Activated T-cell treated with anti-CD3 and anti-CD28 coated beads, Interleukin-2, amount 50 U/mL, for 24 hours (primary cell): ENCODE measurements around the gene MMP13.

Experiments
- DNase-seq: peaks from one replicate; pipeline ENCODE4 v3.0.0-alpha.2; 2020
- H3K27ac Mint-ChIP-seq: 2 replicates; pipeline ENCODE4 v1.8.0; 2020; ENCODE audit warnings: mild to moderate bottlenecking, mixed read lengths
- H3K27me3 Mint-ChIP-seq: 2 replicates; pipeline ENCODE4 v1.8.0; 2020; ENCODE audit warnings: mixed read lengths
- H3K36me3 Mint-ChIP-seq: 2 replicates; pipeline ENCODE4 v1.8.0; 2020; ENCODE audit warnings: low read depth, mixed read lengths
- H3K4me1 Mint-ChIP-seq: 2 replicates; pipeline ENCODE4 v1.8.0; 2020; ENCODE audit warnings: low read depth, mixed read lengths
- H3K4me3 Mint-ChIP-seq: 2 replicates; pipeline ENCODE4 v1.8.0; 2020; ENCODE audit warnings: mild to moderate bottlenecking, moderate library complexity, mixed read lengths
- H3K9me3 Mint-ChIP-seq: 2 replicates; pipeline ENCODE4 v1.8.0; 2020; ENCODE audit warnings: mixed read lengths

The MMP13 gene

DNA sequence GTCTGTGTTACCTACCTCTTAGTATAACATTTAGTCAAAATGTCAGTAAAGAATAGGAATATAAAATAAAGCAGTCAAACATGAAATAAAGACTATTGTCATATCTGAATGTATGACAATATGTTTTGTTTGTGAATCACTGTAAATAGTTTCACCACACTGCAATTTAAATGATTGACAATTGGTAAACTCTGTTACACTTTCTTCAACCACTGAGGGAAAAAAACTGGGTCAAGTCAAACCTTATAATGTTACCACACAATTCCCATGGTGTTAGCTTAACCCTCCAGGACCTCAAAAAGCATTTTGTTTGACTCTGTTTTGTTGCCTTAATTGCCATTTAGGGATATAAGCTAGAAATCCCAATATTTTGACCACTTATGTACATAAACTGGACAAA, 10.5 kb upstream of the MMP13 start:
- H3K4me3 Mint-ChIP-seq: no peak overlapping the region
- H3K36me3 Mint-ChIP-seq: no peaks in the 10 kb centered on the region
- no peaks in the 10 kb centered on the region for H3K9me3 Mint-ChIP-seq
- no peaks in the 10 kb centered on the region for H3K4me1 Mint-ChIP-seq
- no peak overlapping the region for H3K27ac Mint-ChIP-seq
- no peak for DNase-seq
- H3K27me3 Mint-ChIP-seq: peaks cover 16% of the 10 kb centered on the region

DNA sequence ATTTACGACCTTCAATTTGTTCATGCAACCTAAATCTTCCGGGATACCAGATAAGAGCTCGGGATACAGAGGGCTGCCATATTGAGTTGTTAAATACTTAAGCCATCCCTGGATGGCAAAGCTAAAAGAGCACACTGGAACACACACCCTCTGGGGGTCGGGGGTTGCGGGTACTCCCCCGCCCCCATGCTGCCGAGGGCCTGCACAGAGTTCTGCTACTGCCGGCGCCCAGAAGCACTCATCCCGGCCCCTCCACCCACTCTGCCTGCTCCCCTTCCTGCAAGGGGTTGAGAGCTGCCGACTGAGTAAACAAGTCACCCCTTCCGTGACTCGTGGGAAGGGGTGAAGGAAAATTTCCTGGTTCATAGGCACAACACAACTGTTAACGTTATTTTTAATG, 9.3 kb upstream of the MMP13 start:
- H3K27me3 Mint-ChIP-seq: peaks cover 4% of the 10 kb centered on the region
- H3K36me3 Mint-ChIP-seq: no peaks in the 10 kb centered on the region
- H3K4me3 Mint-ChIP-seq: no peak overlapping the region
- no peak for DNase-seq
- H3K4me1 Mint-ChIP-seq: no peaks in the 10 kb centered on the region
- no peak overlapping the region for H3K27ac Mint-ChIP-seq
- no peaks in the 10 kb centered on the region for H3K9me3 Mint-ChIP-seq

- no peak for DNase-seq
- no peaks in the 10 kb centered on the region for H3K36me3 Mint-ChIP-seq
- H3K4me1 Mint-ChIP-seq: no peaks in the 10 kb centered on the region
- no peaks in the 10 kb centered on the region for H3K9me3 Mint-ChIP-seq
- H3K27me3 Mint-ChIP-seq: peaks cover 11% of the 10 kb centered on the region
- no peak overlapping the region for H3K4me3 Mint-ChIP-seq
- no peak overlapping the region for H3K27ac Mint-ChIP-seq
Measured at GRCh38 chr11:102957953-102958352, 2.4 kb upstream of the MMP13 start.

DNA sequence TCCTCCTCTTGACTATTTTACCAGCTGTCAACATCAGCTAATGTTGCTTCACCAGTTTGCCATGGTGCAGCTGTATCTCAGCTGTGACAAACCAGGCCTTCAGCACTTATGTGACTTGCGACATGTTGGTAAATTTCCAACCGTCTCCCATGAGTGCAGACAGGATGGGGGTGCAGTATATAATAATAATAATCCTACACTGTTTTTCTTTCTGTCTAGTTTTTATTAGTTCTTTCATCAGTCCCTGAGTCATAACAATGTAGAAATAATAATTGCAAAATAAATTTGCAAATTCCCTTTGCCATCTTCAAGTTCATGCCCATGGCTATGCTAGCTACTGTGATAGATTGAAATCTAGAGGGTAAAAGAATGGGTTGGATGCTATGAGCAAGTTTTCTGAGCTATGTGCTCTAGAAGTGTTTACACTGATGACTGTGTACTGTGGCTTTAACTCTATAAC, 4.9 kb downstream of the MMP13 start:
- Mint-ChIP-seq H3K27ac (no peak overlapping the region), H3K4me3 (no peak overlapping the region), H3K27me3 (peaks cover 4% of the 10 kb centered on the region), H3K4me1 (no peaks in the 10 kb centered on the region), H3K36me3 (no peaks in the 10 kb centered on the region), H3K9me3 (no peaks in the 10 kb centered on the region)
- DNase-seq: no peak

DNA sequence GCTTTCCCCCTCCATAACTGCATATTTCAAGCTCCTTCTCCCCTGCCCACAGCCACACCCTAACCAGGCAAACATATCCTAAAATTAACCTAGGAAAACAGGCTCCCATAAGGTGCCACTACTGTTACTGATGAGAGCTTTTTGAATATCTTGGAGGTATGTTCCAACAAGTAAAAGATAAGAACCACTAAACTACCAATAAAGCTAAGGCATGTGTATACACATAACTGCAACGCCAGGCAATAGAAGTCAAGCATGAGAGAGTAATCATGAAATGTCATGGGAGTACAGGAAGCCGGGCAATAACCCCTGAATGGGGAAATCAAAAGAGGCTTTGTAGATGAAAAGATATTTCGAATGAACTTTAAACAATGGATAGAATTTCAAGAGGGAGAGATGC, 9.3 kb downstream of the MMP13 start:
- H3K9me3 Mint-ChIP-seq: no peaks in the 10 kb centered on the region
- H3K27me3 Mint-ChIP-seq: peaks cover 1% of the 10 kb centered on the region
- no peak for DNase-seq
- no peak overlapping the region for H3K27ac Mint-ChIP-seq
- H3K4me3 Mint-ChIP-seq: no peak overlapping the region
- H3K36me3 Mint-ChIP-seq: no peaks in the 10 kb centered on the region
- H3K4me1 Mint-ChIP-seq: peaks cover 2% of the 10 kb centered on the region

DNA sequence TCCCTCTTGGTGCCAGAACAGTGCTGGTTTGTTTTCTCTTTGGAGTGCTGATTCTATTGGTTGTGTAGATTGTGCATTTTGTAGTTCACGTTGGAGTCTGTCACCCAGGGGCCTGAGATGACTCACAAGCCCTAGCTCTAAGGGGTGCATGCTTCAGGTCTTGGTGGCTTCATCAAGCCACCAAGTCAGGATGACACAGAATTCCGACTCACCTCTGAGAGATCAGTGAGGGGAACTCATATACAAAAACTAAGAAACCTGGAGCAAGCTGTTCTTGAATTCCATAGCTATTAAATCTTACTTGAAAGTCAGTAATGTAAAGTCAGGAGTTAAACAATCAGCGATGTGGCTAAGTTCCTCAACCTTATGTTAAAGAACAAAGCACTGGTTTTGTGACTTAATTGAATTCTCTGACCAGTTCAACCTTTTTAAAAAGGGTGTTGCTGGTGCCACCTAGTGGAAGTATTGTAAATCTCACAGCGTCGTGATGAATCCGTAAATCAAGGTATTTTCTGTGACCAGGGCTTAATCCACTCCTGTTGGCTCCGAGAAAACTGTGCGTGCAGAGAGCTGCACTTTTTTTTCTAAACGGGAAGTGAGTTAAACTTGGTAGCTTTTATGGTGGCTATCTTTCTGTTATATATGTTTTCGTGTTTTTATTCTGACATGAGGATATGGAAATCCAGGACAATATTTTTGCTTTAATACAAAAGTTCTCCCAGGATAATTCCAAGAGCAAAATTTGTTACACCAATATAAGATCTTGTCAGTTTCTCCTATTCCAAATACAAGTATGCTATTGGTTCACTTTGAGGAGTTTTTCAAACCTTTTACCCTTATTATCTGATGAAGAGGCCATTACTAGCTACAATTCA, 14.6 kb downstream of the MMP13 start:
- Mint-ChIP-seq H3K36me3 (no peaks in the 10 kb centered on the region), H3K4me3 (no peak overlapping the region), H3K27me3 (peaks cover 9% of the 10 kb centered on the region), H3K4me1 (peaks cover 4% of the 10 kb centered on the region), H3K9me3 (no peaks in the 10 kb centered on the region), H3K27ac (no peak overlapping the region)
- DNase-seq: no peak

- Mint-ChIP-seq H3K27me3 (peaks cover 25% of the 10 kb centered on the region), H3K9me3 (no peaks in the 10 kb centered on the region), H3K27ac (no peak overlapping the region), H3K4me1 (peaks cover 4% of the 10 kb centered on the region), H3K4me3 (no peak overlapping the region), H3K36me3 (no peaks in the 10 kb centered on the region)
- DNase-seq: no peak
Measured at GRCh38 chr11:102936864-102937509, 18.5 kb downstream of the MMP13 start.

GRCh38 chr11:102935514-102935913, 20.0 kb downstream of the MMP13 start:
- Mint-ChIP-seq H3K4me1 (no peaks in the 10 kb centered on the region), H3K36me3 (no peaks in the 10 kb centered on the region), H3K9me3 (no peaks in the 10 kb centered on the region), H3K27me3 (peaks cover 19% of the 10 kb centered on the region), H3K27ac (no peak overlapping the region), H3K4me3 (no peak overlapping the region)
- DNase-seq: no peak

- no peaks in the 10 kb centered on the region for H3K36me3 Mint-ChIP-seq
- no peaks in the 10 kb centered on the region for H3K4me1 Mint-ChIP-seq
- no peak for DNase-seq
- H3K27ac Mint-ChIP-seq: no peak overlapping the region
- no peak overlapping the region for H3K4me3 Mint-ChIP-seq
- H3K27me3 Mint-ChIP-seq: peaks cover 19% of the 10 kb centered on the region
- no peaks in the 10 kb centered on the region for H3K9me3 Mint-ChIP-seq
Measured at GRCh38 chr11:102934735-102935134, 20.8 kb downstream of the MMP13 start.

DNA sequence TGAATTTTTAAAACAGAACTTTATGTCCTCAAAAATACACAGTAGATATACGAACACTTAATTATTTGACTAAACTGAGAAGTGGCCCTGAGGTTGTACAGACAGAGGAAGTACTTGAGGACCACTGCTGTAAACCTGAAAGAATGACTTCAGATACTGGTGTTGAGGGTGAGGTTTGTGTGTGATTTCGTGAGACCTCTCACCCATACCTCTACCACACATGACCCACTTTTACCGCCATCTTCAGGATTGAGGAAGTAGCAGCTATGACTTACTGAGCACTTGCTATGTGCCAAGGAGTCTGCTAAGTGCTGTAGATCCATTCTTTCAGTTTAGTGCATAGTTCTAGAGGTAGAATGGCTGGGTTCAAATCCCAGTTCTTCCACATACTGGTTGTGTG, 21.9 kb downstream of the MMP13 start:
- no peaks in the 10 kb centered on the region for H3K4me1 Mint-ChIP-seq
- no peak overlapping the region for H3K4me3 Mint-ChIP-seq
- H3K27me3 Mint-ChIP-seq: peaks cover 19% of the 10 kb centered on the region
- H3K27ac Mint-ChIP-seq: no peak overlapping the region
- no peak for DNase-seq
- H3K36me3 Mint-ChIP-seq: no peaks in the 10 kb centered on the region
- no peaks in the 10 kb centered on the region for H3K9me3 Mint-ChIP-seq

DNA sequence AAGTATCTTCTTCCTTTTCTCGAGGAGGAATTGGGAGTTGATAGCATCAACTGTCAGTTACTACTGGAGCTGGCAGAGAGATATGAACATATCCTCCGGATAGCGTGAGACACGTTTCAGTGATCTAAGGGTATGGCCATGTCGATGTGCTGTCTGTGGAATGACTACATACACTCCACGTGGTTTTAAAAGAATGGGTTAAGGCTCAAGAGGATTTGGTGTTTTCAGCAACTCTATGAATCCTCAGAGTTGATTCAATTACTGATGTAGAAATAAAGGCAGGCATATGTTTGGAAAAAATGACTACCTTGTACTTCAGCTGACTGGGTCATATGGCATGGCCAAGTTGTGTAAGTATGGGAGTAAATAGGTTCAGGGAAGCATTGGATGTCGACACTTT, 22.9 kb downstream of the MMP13 start:
- no peak for DNase-seq
- peaks cover 19% of the 10 kb centered on the region for H3K27me3 Mint-ChIP-seq
- H3K36me3 Mint-ChIP-seq: no peaks in the 10 kb centered on the region
- H3K27ac Mint-ChIP-seq: no peak overlapping the region
- no peaks in the 10 kb centered on the region for H3K4me1 Mint-ChIP-seq
- no peak overlapping the region for H3K4me3 Mint-ChIP-seq
- H3K9me3 Mint-ChIP-seq: no peaks in the 10 kb centered on the region

- Mint-ChIP-seq H3K4me1 (no peaks in the 10 kb centered on the region), H3K27me3 (peaks cover 12% of the 10 kb centered on the region), H3K9me3 (no peaks in the 10 kb centered on the region), H3K36me3 (no peaks in the 10 kb centered on the region), H3K4me3 (no peak overlapping the region), H3K27ac (no peak overlapping the region)
- no peak for DNase-seq
Measured at GRCh38 chr11:102930451-102930850, 25.1 kb downstream of the MMP13 start.

DNA sequence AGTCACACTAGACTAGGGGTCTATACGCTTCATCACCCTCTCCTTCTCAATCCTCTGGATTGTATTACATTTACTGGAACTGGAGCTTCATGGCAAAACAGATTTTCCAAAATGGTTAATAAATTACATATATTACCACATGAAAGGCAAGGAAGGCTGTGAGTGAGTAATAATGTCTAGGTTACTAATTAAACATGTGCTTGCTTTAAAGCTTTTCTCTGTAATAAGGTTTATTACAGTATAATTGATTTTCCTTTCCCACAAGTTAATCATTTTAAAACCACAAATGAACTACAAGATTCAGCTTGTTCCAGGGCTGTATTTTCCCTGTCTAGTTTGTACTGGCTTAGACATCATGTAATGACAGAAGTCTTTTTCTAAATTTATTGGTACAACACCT, 25.6 kb downstream of the MMP13 start:
- no peak overlapping the region for H3K27ac Mint-ChIP-seq
- DNase-seq: no peak
- H3K36me3 Mint-ChIP-seq: no peaks in the 10 kb centered on the region

GRCh38 chr11:102929166-102929565, 26.4 kb downstream of the MMP13 start:
- DNase-seq: no peak
- H3K27ac Mint-ChIP-seq: no peak overlapping the region
- H3K9me3 Mint-ChIP-seq: no peaks in the 10 kb centered on the region
- H3K36me3 Mint-ChIP-seq: no peaks in the 10 kb centered on the region
- no peaks in the 10 kb centered on the region for H3K4me1 Mint-ChIP-seq
- H3K27me3 Mint-ChIP-seq: peaks cover 12% of the 10 kb centered on the region
- no peak overlapping the region for H3K4me3 Mint-ChIP-seq

More for the DNA sequence above, 25.6 kb downstream of the MMP13 start:
- H3K27me3 Mint-ChIP-seq: peaks cover 11% of the 10 kb centered on the region
- H3K4me3 Mint-ChIP-seq: no peak overlapping the region
- H3K4me1 Mint-ChIP-seq: no peaks in the 10 kb centered on the region
- H3K9me3 Mint-ChIP-seq: no peaks in the 10 kb centered on the region

DNA sequence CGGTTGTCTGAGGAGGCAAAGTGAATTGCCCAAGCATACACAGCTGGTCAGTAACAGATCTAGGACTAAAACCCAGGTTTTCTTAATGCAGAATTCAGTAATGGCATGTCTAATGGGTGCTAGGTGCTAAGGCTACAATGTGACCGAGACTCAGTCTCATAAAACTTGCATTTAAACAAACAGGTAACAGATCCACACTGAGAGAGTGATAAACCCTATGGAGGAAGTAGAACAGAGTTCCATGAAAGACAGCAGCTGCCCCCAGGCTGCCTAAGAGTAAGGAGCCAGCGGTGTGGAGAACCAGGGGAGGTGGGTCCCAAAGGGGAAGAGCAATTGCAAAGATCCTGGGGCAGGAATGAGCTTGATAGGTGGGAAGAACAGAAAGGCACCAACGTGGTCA, 27.3 kb downstream of the MMP13 start:
- H3K9me3 Mint-ChIP-seq: no peaks in the 10 kb centered on the region
- no peak for DNase-seq
- peaks cover 9% of the 10 kb centered on the region for H3K27me3 Mint-ChIP-seq
- no peak overlapping the region for H3K4me3 Mint-ChIP-seq
- no peaks in the 10 kb centered on the region for H3K4me1 Mint-ChIP-seq
- H3K27ac Mint-ChIP-seq: no peak overlapping the region
- H3K36me3 Mint-ChIP-seq: no peaks in the 10 kb centered on the region
